B cell (primary cell): Measurements from ENCODE around the gene SEPSECS. TPM values are rescaled to one million over a fixed set of nuclear protein-coding genes. Genes with fewer than 3 reads are reported as not detected.

Experiments used
- ATAC-seq: fragments of 200-7000 bp; cut with Tn5 transposase; one replicate; pipeline ENCODE4 v1.10.0; 2021; ENCODE audit warnings: low read depth, mild to moderate bottlenecking, moderate number of reproducible peaks, moderate library complexity
- CTCF ChIA-PET: fragments of 350-600 bp; sonication (Branson Sonifier 250); formaldehyde crosslinking; loops from one replicate; lab custom pipeline; 2021; ENCODE audit warnings: antibody characterized with exemption, inconsistent platforms; lab: Charles Lee
- POLR2A ChIA-PET: fragments of 350-600 bp; sonication (Branson Sonifier 250); formaldehyde crosslinking; loops from one replicate; lab custom pipeline; 2021; ENCODE audit warnings: antibody characterized with exemption; lab: Charles Lee
- DNase-seq: peaks from one replicate; pipeline ENCODE4 v3.0.0; 2013
- H2AFZ ChIP-seq: 2 replicates; pipeline ENCODE4 v1.6.1; 2012; ENCODE audit warnings: mild to moderate bottlenecking, low read depth, low read length; ENCODE audit not compliant: insufficient read depth, poor library complexity, severe bottlenecking
- H3K27ac ChIP-seq, 2 donors: 1 replicate in 1 of 2; 2 replicates in 1 of 2; pipeline ENCODE4 v1.5.1; 2012 to 2013; ENCODE audit warnings: low read length in 2 of 2, mild to moderate bottlenecking in 2 of 2, moderate library complexity in 1 of 2
- H3K27me3 ChIP-seq, 4 experiments: fragments of 200-600 bp in 1 of 4; sonication (generic) in 1 of 4; replicated peaks in 1 of 4; 1 replicate in 2 of 4; 2 replicates in 2 of 4; pipeline versions ENCODE4 v1.6.1 to v1.7.0; 2013 to 2016; ENCODE audit warnings: low read length in 3 of 4, mild to moderate bottlenecking in 2 of 4, mixed read lengths in 1 of 4, moderate library complexity in 1 of 4; ENCODE audit not compliant: insufficient read depth in 4 of 4, control insufficient read depth in 3 of 4; ENCODE audit errors: control extremely low read depth in 1 of 4
- H3K36me3 ChIP-seq, 2 experiments: replicated peaks in 1 of 2; 1 replicate in 1 of 2; 2 replicates in 1 of 2; pipeline versions ENCODE4 v1.6.1 to v1.7.1; 2013; ENCODE audit warnings: low read length in 1 of 2; ENCODE audit not compliant: insufficient read depth in 2 of 2, control insufficient read depth in 1 of 2; ENCODE audit errors: control extremely low read depth in 1 of 2, extremely low read depth in 1 of 2
- H3K4me1 ChIP-seq, 2 donors: fragments of 200-600 bp in 1 of 2; sonication (generic) in 1 of 2; 1 replicate in 1 of 2; 2 replicates in 1 of 2; pipeline versions ENCODE4 v1.5.1 to v1.6.1; 2013 to 2017; ENCODE audit warnings: low read length in 2 of 2; ENCODE audit not compliant: control insufficient read depth in 2 of 2, insufficient read depth in 2 of 2
- H3K4me2 ChIP-seq: replicated peaks from 2 replicates; pipeline ENCODE3; 2012; ENCODE audit warnings: mild to moderate bottlenecking, low read depth, low read length; ENCODE audit not compliant: poor library complexity, severe bottlenecking
- H3K4me3 ChIP-seq, 5 experiments: fragments of 200-600 bp in 1 of 5; sonication (generic) in 1 of 5; 1 replicate in 3 of 5; 2 replicates in 2 of 5; pipeline versions ENCODE4 v1.5.1 to v1.7.0; 2011 to 2016; ENCODE audit warnings: low read length in 4 of 5, mild to moderate bottlenecking in 4 of 5, low read depth in 2 of 5, control low read depth in 1 of 5, moderate library complexity in 1 of 5; ENCODE audit not compliant: insufficient read depth in 1 of 5; ENCODE audit errors: control extremely low read depth in 1 of 5, extremely low read depth in 1 of 5
- H3K79me2 ChIP-seq: fragments of 200-600 bp; sonication (generic); one replicate; pipeline ENCODE4 v1.6.0; 2016; ENCODE audit warnings: low read length; ENCODE audit not compliant: control insufficient read depth, insufficient read depth
- H3K9ac ChIP-seq: fragments of 200-600 bp; sonication (generic); 2 replicates; pipeline ENCODE4 v1.6.1; 2017; ENCODE audit warnings: mild to moderate bottlenecking, low read length, moderate library complexity
- H3K9me3 ChIP-seq, 3 donors: one replicate each; pipeline versions ENCODE4 v1.6.1 to v1.7.1; 2013; ENCODE audit warnings: low read length in 2 of 3; ENCODE audit not compliant: control insufficient read depth in 2 of 3, insufficient read depth in 1 of 3; ENCODE audit errors: control extremely low read depth in 1 of 3
- H4K20me1 ChIP-seq: 2 replicates; pipeline ENCODE4 v1.6.0; 2012; ENCODE audit warnings: mild to moderate bottlenecking, low read length; ENCODE audit not compliant: insufficient read depth, control insufficient read depth, poor library complexity, severe bottlenecking
- H3K27ac Mint-ChIP-seq: one replicate; pipeline ENCODE4 v1.8.0; 2021; ENCODE audit warnings: mixed read lengths
- H3K27me3 Mint-ChIP-seq: one replicate; pipeline ENCODE4 v1.8.0; 2021; ENCODE audit warnings: mixed read lengths
- H3K4me1 Mint-ChIP-seq: one replicate; pipeline ENCODE4 v1.8.0; 2021; ENCODE audit warnings: mixed read lengths
- H3K4me3 Mint-ChIP-seq: one replicate; pipeline ENCODE4 v1.8.0; 2021; ENCODE audit warnings: mixed read lengths
- H3K9me3 Mint-ChIP-seq: one replicate; pipeline ENCODE4 v1.8.0; 2022; ENCODE audit warnings: mixed read lengths; ENCODE audit not compliant: insufficient read depth
- CTCF ChIP-seq: fragments of 200-600 bp; IDR thresholded peaks from one replicate; pipeline ENCODE4 v1.8.0; 2022; ENCODE audit warnings: antibody characterized with exemption, mild to moderate bottlenecking
- EZH2 ChIP-seq: IDR thresholded peaks from 2 replicates; pipeline ENCODE4 v1.6.1; 2012; ENCODE audit warnings: borderline replicate concordance, low read depth, mild to moderate bottlenecking, moderate library complexity, low read length; ENCODE audit not compliant: insufficient read depth, poor library complexity, severe bottlenecking
- WGBS: methylation state at CpG from one replicate; pipeline ENCODE4 v1.1.5; 2013; ENCODE audit warnings: missing lambda C conversion rate; ENCODE audit not compliant: insufficient coverage; 5-methylcytosine and 5-hydroxymethylcytosine counted together
- intact Hi-C: fragments of 100-400 bp; cut with micrococcal nuclease; formaldehyde crosslinking; loops from one replicate; pipeline ENCODE4 v1.10.0; 2022
- polyA plus RNA-seq: library from polyadenylated mRNA; depleted of rRNA; stranded (reverse); fragments of >200 nt; gene quantifications from 2 replicates; pipeline ENCODE4 v1.2.3, GENCODE V29; 2012
- total RNA-seq, 2 donors: library from RNA; stranded (reverse); fragments of 120-200 nt in 1 of 2; gene quantifications; 1 replicate in 1 of 2; 2 replicates in 1 of 2; pipeline versions ENCODE4 v1.2.3 to v1.2.4, GENCODE V29; 2013 to 2022

SEPSECS gene
- total and polyA plus RNA-seq, 2 donors (not counting 1 experiment from before 2014, with no cell fraction given), result 6.2 to 17.0 TPM

- ChIA-PET CTCF (no interaction called here), POLR2A (no interaction called here)
- Histone ChIP-seq H3K9ac (no peak overlapping the region), H3K9me3 (no peaks in the 10 kb centered on the region), H4K20me1 (no peaks in the 10 kb centered on the region), H3K79me2 (no peaks in the 10 kb centered on the region), H3K4me3 (no peak overlapping the region), H3K27ac (no peak overlapping the region), H3K27me3 (no peaks in the 10 kb centered on the region), H2AFZ (no peak overlapping the region), H3K4me1 (no peaks in the 10 kb centered on the region), H3K4me2 (no peak overlapping the region), H3K36me3 (no peaks in the 10 kb centered on the region)
- ATAC-seq, result no peak
- H3K27me3 Mint-ChIP-seq, result peaks cover 23% of the 10 kb centered on the region
- TF ChIP-seq CTCF (no peak), EZH2 (no peak)
- H3K4me3 Mint-ChIP-seq, result no peak overlapping the region
- DNase-seq, result no peak
- intact Hi-C loops, result no loop called here
- whole genome bisulfite sequencing, result no CpG with 5 or more reads among the region's 4 CpGs
- no peak overlapping the region for H3K27ac Mint-ChIP-seq
- H3K9me3 Mint-ChIP-seq, result peaks cover 3% of the 10 kb centered on the region
- no peaks in the 10 kb centered on the region for H3K4me1 Mint-ChIP-seq
Measured at GRCh38 chr4:25075851-25076250, 84.4 kb downstream of the SEPSECS start.

GRCh38 chr4:25075129-25075528, 85.1 kb downstream of the SEPSECS start:
- no peaks in the 10 kb centered on the region for H3K4me1 ChIP-seq
- H3K9me3 ChIP-seq, result no peaks in the 10 kb centered on the region
- no peaks in the 10 kb centered on the region for H3K27me3 ChIP-seq
- H3K9ac ChIP-seq, result no peak overlapping the region
- peaks cover 23% of the 10 kb centered on the region for H3K27me3 Mint-ChIP-seq
- intact Hi-C loops, result no loop called here
- ATAC-seq (no peak), DNase-seq (no peak)
- H3K79me2 ChIP-seq, result no peaks in the 10 kb centered on the region
- H3K4me3 Mint-ChIP-seq, result no peak overlapping the region
- no peaks in the 10 kb centered on the region for H3K4me1 Mint-ChIP-seq
- WGBS, result 99% methylated on average over 11 of the region's 11 CpGs
- ChIA-PET CTCF (interaction anchor here (0.6 kb wide), 1 partner anchor 1703 kb away, joined by 7 read pairs; no protein-coding TSS in a partner anchor), POLR2A (no interaction called here)
- H3K27ac ChIP-seq, result no peak overlapping the region
- peaks cover 3% of the 10 kb centered on the region for H3K9me3 Mint-ChIP-seq
- TF ChIP-seq EZH2 (no peak), CTCF (no peak)
- H4K20me1 ChIP-seq, result no peaks in the 10 kb centered on the region
- H3K36me3 ChIP-seq, result no peaks in the 10 kb centered on the region
- H2AFZ ChIP-seq, result no peak overlapping the region
- no peak overlapping the region for H3K4me3 ChIP-seq
- H3K4me2 ChIP-seq, result no peak overlapping the region
- H3K27ac Mint-ChIP-seq, result no peak overlapping the region
